IMR-90 (cell line): ENCODE data around the gene C19orf85.

Experiments used
- MAFK ChIP-seq: IDR thresholded peaks from 2 replicates; pipeline ENCODE4 v1.6.1; 2012; ENCODE audit warnings: low read depth, low read length, improper control_type of control experiment
- MAZ ChIP-seq: IDR thresholded peaks from 2 replicates; pipeline ENCODE4 v1.6.1; 2012; ENCODE audit warnings: low read depth, mild to moderate bottlenecking, low read length, improper control_type of control experiment, moderate library complexity, borderline replicate concordance
- POLR2A ChIP-seq: IDR thresholded peaks from 2 replicates; pipeline ENCODE4 v1.6.1; 2012; ENCODE audit warnings: mild to moderate bottlenecking, low read depth, low read length
- TF ChIP-seq, protein P1 (sequence below): conservative IDR thresholded peaks from 2 replicates; pipeline ENCODE4 v1.5.1; 2012; ENCODE audit warnings: mild to moderate bottlenecking, low read depth, low read length, improper control_type of control experiment
- TF ChIP-seq, protein P2 (sequence below): fragments of 150-350 bp; IDR thresholded peaks from 2 replicates; pipeline ENCODE4 v1.6.1; 2016; ENCODE audit warnings: low read depth, mild to moderate bottlenecking, low read length, moderate library complexity, borderline replicate concordance

DNA sequence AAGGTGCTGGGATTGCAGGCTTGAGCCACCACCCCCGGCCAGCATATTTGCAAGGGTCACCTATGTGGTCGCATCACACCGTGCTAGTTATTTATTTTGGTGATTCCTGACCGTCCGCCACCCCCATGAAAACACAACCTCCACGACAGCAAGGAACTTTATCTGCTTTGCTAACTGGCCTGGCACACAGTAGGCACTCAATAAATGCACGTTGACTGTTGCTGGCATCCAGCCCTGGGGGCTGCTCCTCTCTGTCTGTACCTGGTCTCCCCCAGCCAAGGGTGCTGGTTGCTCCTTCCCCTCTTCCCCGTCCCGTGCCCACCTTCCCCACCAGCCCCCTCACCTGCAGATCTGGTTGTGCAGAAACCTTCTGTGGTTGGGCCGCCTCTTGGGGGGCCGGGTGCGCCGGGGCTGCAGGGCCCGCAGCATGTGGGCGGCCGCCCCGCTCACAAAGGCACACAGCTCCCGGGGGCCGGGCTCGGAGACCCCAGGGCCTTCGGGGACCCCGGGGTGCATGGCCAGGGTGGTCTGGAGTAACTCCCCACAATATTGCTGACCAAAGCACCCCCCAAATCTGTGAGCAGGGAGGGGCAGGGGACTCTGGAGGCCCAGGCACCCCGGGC, 401 bp downstream of the C19orf85 start:
- TF ChIP-seq POLR2A (no peak), MAZ (no peak), MAFK (no peak)
- TF ChIP-seq, protein P1, sequence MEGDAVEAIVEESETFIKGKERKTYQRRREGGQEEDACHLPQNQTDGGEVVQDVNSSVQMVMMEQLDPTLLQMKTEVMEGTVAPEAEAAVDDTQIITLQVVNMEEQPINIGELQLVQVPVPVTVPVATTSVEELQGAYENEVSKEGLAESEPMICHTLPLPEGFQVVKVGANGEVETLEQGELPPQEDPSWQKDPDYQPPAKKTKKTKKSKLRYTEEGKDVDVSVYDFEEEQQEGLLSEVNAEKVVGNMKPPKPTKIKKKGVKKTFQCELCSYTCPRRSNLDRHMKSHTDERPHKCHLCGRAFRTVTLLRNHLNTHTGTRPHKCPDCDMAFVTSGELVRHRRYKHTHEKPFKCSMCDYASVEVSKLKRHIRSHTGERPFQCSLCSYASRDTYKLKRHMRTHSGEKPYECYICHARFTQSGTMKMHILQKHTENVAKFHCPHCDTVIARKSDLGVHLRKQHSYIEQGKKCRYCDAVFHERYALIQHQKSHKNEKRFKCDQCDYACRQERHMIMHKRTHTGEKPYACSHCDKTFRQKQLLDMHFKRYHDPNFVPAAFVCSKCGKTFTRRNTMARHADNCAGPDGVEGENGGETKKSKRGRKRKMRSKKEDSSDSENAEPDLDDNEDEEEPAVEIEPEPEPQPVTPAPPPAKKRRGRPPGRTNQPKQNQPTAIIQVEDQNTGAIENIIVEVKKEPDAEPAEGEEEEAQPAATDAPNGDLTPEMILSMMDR = no peak
- TF ChIP-seq, protein P2, sequence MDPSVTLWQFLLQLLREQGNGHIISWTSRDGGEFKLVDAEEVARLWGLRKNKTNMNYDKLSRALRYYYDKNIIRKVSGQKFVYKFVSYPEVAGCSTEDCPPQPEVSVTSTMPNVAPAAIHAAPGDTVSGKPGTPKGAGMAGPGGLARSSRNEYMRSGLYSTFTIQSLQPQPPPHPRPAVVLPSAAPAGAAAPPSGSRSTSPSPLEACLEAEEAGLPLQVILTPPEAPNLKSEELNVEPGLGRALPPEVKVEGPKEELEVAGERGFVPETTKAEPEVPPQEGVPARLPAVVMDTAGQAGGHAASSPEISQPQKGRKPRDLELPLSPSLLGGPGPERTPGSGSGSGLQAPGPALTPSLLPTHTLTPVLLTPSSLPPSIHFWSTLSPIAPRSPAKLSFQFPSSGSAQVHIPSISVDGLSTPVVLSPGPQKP = no peak
